Stimulated activated CD4-positive, alpha-beta T cell treated with anti-CD3 and anti-CD28 coated beads, Interleukin-2, amount 100 ng/mL, for 48 hours (primary cell): ENCODE results near the gene PRKACB.
"Not testable (repeated sequence)": the region's sequence is repeated elsewhere in the genome, so short reads cannot be mapped to it uniquely, and the experiment has no call there.

Experiments
- DNase-seq, 2 donors: peaks; one replicate each; pipeline ENCODE4 v3.0.0-alpha.2; 2020

Gene PRKACB

GRCh38 chr1:84272401-84272800, 128.3 kb downstream of the PRKACB start:
- no peak for DNase-seq

GRCh38 chr1:84277343-84278059, 133.4 kb downstream of the PRKACB start:
- no peak for DNase-seq

GRCh38 chr1:84278905-84279304, 134.8 kb downstream of the PRKACB start:
- no peak for DNase-seq

GRCh38 chr1:84280912-84281311, 136.8 kb downstream of the PRKACB start:
- DNase-seq: no peak

- DNase-seq: no peak
These were observed 138.8 kb downstream of the PRKACB start for GRCh38 chr1:84282780-84283333.

GRCh38 chr1:84283381-84283780, 139.3 kb downstream of the PRKACB start:
- no peak for DNase-seq

- DNase-seq: no peak
These were observed 142.0 kb downstream of the PRKACB start for GRCh38 chr1:84286071-84286470.

GRCh38 chr1:84287389-84287788, 143.3 kb downstream of the PRKACB start:
- DNase-seq: not testable (repeated sequence)
